ENCODE data around the gene PPIP5K2.

Gene PPIP5K2

DNA sequence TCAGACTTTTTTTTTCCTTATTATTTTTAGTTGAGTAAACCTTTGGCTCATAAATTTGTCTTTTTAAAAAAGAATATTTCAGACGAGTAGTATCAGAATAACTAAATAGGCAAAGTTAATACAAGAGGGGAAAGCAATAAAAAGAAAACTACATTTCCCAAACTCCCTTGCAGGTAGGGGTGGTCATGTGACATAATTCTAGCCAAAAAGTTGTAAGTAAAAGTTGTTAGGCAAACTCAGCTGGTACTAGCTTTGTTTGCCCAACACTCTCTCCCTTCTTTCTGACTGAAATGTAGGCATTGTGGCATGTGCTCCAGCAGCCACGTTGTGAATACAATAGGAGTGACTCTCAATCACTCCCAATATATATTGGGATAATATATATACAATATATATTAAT lies 21.1 kb upstream of the PPIP5K2 start:
- H3K27me3 ChIP-seq (ENCODE audit: control insufficient read depth in 1 of 2, insufficient read depth in 2 of 2, low read length in 2 of 2), result no peaks in the 10 kb centered on the region
- no peak overlapping the region for H3K9ac ChIP-seq (ENCODE audit: low read depth in 1 of 2, low read length in 2 of 2)
- no peak overlapping the region for H3K4me3 ChIP-seq (ENCODE audit: low read depth in 1 of 2, low read length in 2 of 2)
- H3K9me3 ChIP-seq (ENCODE audit: control insufficient read depth in 1 of 2, low read length in 2 of 2), result no peaks in the 10 kb centered on the region
- no peaks in the 10 kb centered on the region for H3K4me1 ChIP-seq (ENCODE audit: control insufficient read depth in 1 of 2, insufficient read depth in 2 of 2, low read length in 2 of 2)
- peaks cover 4 to 17% of the 10 kb centered on the region in 2 donors for H3K36me3 ChIP-seq (ENCODE audit: control insufficient read depth in 1 of 2, insufficient read depth in 2 of 2, low read length in 2 of 2)
- H3K27ac ChIP-seq (ENCODE audit: low read depth, low read length), result no peak overlapping the region

DNA sequence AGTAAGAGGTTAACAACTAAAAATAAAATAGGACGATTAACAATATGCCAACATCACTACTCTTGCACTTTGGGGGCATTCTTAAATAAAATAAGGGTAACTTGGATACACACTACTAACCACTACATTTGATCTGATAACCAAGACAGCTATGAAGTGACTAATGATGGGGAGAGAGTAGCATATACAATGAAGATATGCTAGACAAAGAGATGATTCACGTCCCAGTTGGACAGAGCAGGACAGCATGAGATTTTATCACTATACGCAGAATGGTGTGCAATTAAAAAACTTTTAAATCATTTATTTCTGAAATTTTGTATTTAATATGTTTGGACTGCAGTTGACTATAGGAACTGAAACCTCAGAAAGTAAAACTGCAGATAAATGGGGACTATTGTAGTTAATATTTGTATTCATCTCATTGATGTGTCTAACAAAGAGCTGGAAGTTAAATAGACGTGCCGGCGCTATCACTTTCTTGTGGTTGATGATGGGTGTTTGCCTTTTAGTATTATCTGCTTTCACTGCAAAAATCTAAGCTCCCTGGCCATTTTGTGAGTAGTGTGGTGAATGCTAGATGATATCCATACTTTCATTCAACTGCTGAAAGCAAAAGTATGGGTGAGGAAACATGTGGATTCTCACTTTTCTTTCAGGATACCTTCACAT lies 18.9 kb upstream of the PPIP5K2 start:
- no peaks in the 10 kb centered on the region for H3K9me3 ChIP-seq (ENCODE audit: control insufficient read depth in 1 of 2, low read length in 2 of 2)
- peaks cover 4 to 16% of the 10 kb centered on the region in 2 donors for H3K36me3 ChIP-seq (ENCODE audit: control insufficient read depth in 1 of 2, insufficient read depth in 2 of 2, low read length in 2 of 2)
- no peaks in the 10 kb centered on the region for H3K4me1 ChIP-seq (ENCODE audit: control insufficient read depth in 1 of 2, insufficient read depth in 2 of 2, low read length in 2 of 2)
- H3K4me3 ChIP-seq (ENCODE audit: low read depth in 1 of 2, low read length in 2 of 2), result no peak overlapping the region
- H3K27ac ChIP-seq (ENCODE audit: low read depth, low read length), result no peak overlapping the region
- H3K9ac ChIP-seq (ENCODE audit: low read depth in 1 of 2, low read length in 2 of 2), result no peak overlapping the region
- H3K27me3 ChIP-seq (ENCODE audit: control insufficient read depth in 1 of 2, insufficient read depth in 2 of 2, low read length in 2 of 2), result no peaks in the 10 kb centered on the region

DNA sequence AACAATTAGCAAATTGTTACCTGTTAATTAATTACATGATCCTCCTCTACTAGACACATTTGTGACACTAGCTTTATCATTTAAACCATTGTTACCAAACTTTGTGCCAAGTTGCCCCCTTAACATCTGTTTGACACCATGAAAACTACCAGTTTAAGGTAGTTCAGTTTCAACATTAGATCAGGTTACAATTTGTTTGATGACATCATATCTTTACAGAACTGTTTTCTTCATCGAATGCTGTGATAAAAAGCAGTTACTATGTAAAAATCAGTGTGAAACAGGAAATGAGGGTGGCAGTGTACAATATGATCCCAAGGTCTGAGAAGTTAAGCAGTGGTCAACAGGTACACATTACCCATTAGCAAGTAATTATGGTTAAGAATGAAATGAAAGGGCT lies 17.9 kb upstream of the PPIP5K2 start:
- Histone ChIP-seq H3K4me1 (ENCODE audit: control insufficient read depth in 1 of 2, insufficient read depth in 2 of 2, low read length in 2 of 2) (no peaks in the 10 kb centered on the region), H3K27ac (ENCODE audit: low read depth, low read length) (no peak overlapping the region), H3K4me3 (ENCODE audit: low read depth in 1 of 2, low read length in 2 of 2) (no peak overlapping the region), H3K9ac (ENCODE audit: low read depth in 1 of 2, low read length in 2 of 2) (no peak overlapping the region), H3K9me3 (ENCODE audit: control insufficient read depth in 1 of 2, low read length in 2 of 2) (no peaks in the 10 kb centered on the region), H3K27me3 (ENCODE audit: control insufficient read depth in 1 of 2, insufficient read depth in 2 of 2, low read length in 2 of 2) (no peaks in the 10 kb centered on the region), H3K36me3 (ENCODE audit: control insufficient read depth in 1 of 2, insufficient read depth in 2 of 2, low read length in 2 of 2) (peaks cover 0 to 13% of the 10 kb centered on the region in 2 donors)

DNA sequence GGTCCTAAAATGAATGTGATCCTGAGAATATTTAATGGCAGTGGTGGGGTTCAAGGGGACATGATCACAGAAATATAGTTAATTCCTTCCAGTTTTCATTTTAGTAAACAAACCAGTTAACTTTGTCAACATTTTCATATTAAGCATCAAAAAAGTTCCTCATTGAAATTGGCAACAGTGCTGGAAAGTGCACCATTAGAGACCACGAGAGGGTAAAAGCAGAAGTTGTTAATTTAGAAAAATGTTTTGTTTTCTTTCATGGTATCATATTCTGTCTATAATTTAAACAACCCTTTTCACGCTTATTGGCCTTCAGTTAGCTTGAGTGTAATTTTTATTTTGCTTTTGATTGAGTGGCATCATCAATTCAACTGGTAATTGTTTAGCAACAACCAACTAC lies 12.0 kb upstream of the PPIP5K2 start:
- Histone ChIP-seq H3K9me3 (ENCODE audit: control insufficient read depth in 1 of 2, low read length in 2 of 2) (no peaks in the 10 kb centered on the region), H3K36me3 (ENCODE audit: control insufficient read depth in 1 of 2, insufficient read depth in 2 of 2, low read length in 2 of 2) (peaks cover 0 to 5% of the 10 kb centered on the region in 2 donors), H3K27ac (ENCODE audit: low read depth, low read length) (no peak overlapping the region), H3K4me1 (ENCODE audit: control insufficient read depth in 1 of 2, insufficient read depth in 2 of 2, low read length in 2 of 2) (no peaks in the 10 kb centered on the region), H3K9ac (ENCODE audit: low read depth in 1 of 2, low read length in 2 of 2) (no peak overlapping the region), H3K4me3 (ENCODE audit: low read depth in 1 of 2, low read length in 2 of 2) (no peak overlapping the region), H3K27me3 (ENCODE audit: control insufficient read depth in 1 of 2, insufficient read depth in 2 of 2, low read length in 2 of 2) (no peaks in the 10 kb centered on the region)

DNA sequence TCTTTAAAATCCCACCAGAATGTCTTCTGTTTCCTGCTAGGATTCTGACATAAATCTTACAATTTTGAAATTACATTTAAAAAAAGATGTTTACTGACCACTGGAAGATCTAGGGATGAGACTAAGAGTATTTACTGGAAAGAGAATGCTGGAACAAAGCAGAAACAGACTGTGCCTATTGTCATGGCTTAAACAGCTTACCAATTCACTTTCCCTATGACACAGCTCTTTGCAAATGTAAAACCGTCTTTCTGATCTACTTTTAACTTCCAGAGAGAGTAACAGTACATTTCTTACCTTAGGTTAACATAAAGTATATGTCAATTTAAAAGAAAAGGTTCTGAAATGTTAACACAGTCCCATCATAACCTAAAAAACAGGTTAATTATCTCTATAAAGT lies 10.8 kb upstream of the PPIP5K2 start:
- H3K4me1 ChIP-seq (ENCODE audit: control insufficient read depth in 1 of 2, insufficient read depth in 2 of 2, low read length in 2 of 2), result no peaks in the 10 kb centered on the region
- no peaks in the 10 kb centered on the region for H3K36me3 ChIP-seq (ENCODE audit: control insufficient read depth in 1 of 2, insufficient read depth in 2 of 2, low read length in 2 of 2)
- no peak overlapping the region for H3K4me3 ChIP-seq (ENCODE audit: low read depth in 1 of 2, low read length in 2 of 2)
- no peak overlapping the region for H3K27ac ChIP-seq (ENCODE audit: low read depth, low read length)
- no peak overlapping the region for H3K9ac ChIP-seq (ENCODE audit: low read depth in 1 of 2, low read length in 2 of 2)
- H3K27me3 ChIP-seq (ENCODE audit: control insufficient read depth in 1 of 2, insufficient read depth in 2 of 2, low read length in 2 of 2), result no peaks in the 10 kb centered on the region
- no peaks in the 10 kb centered on the region for H3K9me3 ChIP-seq (ENCODE audit: control insufficient read depth in 1 of 2, low read length in 2 of 2)

DNA sequence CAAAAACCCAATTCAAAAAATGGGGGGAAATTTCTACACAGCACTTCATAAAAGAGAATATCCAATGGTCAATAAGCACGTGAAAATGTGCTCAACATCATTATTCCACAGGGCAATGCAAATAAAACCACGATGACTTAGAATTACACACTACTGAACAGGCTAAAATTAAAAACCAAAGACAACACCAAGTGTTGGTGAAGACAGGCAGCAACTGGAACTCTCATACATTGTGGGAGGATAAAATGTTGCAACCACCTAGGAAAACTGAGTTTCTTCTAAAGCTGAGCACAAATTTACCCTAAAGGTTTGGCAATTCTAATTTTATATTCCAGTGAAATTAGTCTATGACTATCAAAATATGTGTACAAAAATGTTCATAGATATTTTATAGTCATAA lies 9.7 kb upstream of the PPIP5K2 start:
- H3K9me3 ChIP-seq (ENCODE audit: control insufficient read depth in 1 of 2, low read length in 2 of 2), result no peaks in the 10 kb centered on the region
- no peaks in the 10 kb centered on the region for H3K36me3 ChIP-seq (ENCODE audit: control insufficient read depth in 1 of 2, insufficient read depth in 2 of 2, low read length in 2 of 2)

DNA sequence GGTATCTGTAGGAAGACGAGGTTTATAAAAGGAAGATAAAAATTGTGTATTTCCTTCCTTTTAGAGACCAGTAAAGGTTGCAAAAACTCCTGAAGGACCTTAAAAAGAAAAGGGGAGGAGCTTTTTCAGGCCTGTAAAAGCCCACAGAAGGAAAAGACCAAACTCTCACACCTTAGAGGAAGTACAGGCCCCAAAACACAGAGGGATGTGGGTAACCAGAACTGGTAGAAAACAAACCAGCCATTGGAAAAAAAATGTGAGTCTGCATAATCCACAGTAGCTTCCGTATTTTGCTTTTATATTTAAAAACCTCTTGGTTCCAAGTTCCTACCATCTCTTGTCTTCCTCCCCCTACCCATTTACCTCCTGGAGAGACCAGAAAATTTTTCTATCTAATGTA lies 8.6 kb upstream of the PPIP5K2 start:
- H3K9me3 ChIP-seq (ENCODE audit: control insufficient read depth in 1 of 2, low read length in 2 of 2), result no peaks in the 10 kb centered on the region
- no peaks in the 10 kb centered on the region for H3K27me3 ChIP-seq (ENCODE audit: control insufficient read depth in 1 of 2, insufficient read depth in 2 of 2, low read length in 2 of 2)
- no peak overlapping the region for H3K4me3 ChIP-seq (ENCODE audit: low read depth in 1 of 2, low read length in 2 of 2)
- no peaks in the 10 kb centered on the region for H3K4me1 ChIP-seq (ENCODE audit: control insufficient read depth in 1 of 2, insufficient read depth in 2 of 2, low read length in 2 of 2)
- H3K36me3 ChIP-seq (ENCODE audit: control insufficient read depth in 1 of 2, insufficient read depth in 2 of 2, low read length in 2 of 2), result no peaks in the 10 kb centered on the region
- no peak overlapping the region for H3K9ac ChIP-seq (ENCODE audit: low read depth in 1 of 2, low read length in 2 of 2)
- H3K27ac ChIP-seq (ENCODE audit: low read depth, low read length), result no peak overlapping the region

More for the DNA sequence above, 9.7 kb upstream of the PPIP5K2 start:
- no peak overlapping the region for H3K4me3 ChIP-seq (ENCODE audit: low read depth in 1 of 2, low read length in 2 of 2)
- H3K9ac ChIP-seq (ENCODE audit: low read depth in 1 of 2, low read length in 2 of 2), result no peak overlapping the region
- no peaks in the 10 kb centered on the region for H3K27me3 ChIP-seq (ENCODE audit: control insufficient read depth in 1 of 2, insufficient read depth in 2 of 2, low read length in 2 of 2)
- no peak overlapping the region for H3K27ac ChIP-seq (ENCODE audit: low read depth, low read length)
- no peaks in the 10 kb centered on the region for H3K4me1 ChIP-seq (ENCODE audit: control insufficient read depth in 1 of 2, insufficient read depth in 2 of 2, low read length in 2 of 2)

DNA sequence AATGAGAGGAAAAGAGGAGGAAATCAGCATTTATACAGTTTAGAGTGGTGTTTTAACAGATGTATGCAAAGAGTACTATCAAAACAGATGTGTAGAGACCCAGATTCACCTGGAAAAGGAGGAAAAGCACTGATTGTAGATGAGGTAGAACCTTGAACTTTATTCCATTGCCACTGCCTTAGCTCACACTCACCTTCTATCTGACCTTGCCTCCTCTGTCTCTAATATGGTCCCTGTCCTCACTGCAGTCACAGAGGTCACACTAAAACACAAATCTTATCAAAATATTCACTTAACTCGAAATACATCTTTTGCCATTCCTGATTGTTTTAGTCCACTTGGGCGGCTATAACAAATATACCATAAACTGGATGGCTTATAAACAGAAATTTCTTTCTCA lies 7.2 kb upstream of the PPIP5K2 start:
- Histone ChIP-seq H3K27ac (ENCODE audit: low read depth, low read length) (no peak overlapping the region), H3K9ac (ENCODE audit: low read depth in 1 of 2, low read length in 2 of 2) (no peak overlapping the region), H3K4me1 (ENCODE audit: control insufficient read depth in 1 of 2, insufficient read depth in 2 of 2, low read length in 2 of 2) (no peaks in the 10 kb centered on the region)

DNA sequence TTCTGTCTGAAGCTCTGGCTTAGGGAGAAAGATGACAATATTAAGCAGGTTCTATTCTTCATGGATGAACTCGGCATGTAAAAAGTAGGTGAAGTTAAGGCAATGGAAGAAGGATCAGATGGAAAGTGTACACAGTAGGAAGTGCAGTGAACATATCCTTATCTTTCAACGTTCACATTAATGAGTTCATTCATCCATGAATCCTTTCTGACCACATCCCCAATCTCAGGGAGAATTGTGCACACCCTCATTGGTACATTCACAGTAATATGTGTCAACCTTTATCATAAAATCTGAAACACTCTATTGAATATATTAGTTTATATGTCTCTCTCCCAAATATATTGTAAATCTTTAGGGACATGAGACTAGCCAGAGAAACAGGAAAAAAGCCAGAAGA lies 5.7 kb upstream of the PPIP5K2 start:
- Histone ChIP-seq H3K4me1 (ENCODE audit: control insufficient read depth in 1 of 2, insufficient read depth in 2 of 2, low read length in 2 of 2) (peaks cover 7 to 8% of the 10 kb centered on the region in 2 donors), H3K36me3 (ENCODE audit: control insufficient read depth in 1 of 2, insufficient read depth in 2 of 2, low read length in 2 of 2) (no peaks in the 10 kb centered on the region), H3K27me3 (ENCODE audit: control insufficient read depth in 1 of 2, insufficient read depth in 2 of 2, low read length in 2 of 2) (no peaks in the 10 kb centered on the region), H3K9me3 (ENCODE audit: control insufficient read depth in 1 of 2, low read length in 2 of 2) (no peaks in the 10 kb centered on the region), H3K27ac (ENCODE audit: low read depth, low read length) (no peak overlapping the region), H3K4me3 (ENCODE audit: low read depth in 1 of 2, low read length in 2 of 2) (no peak overlapping the region), H3K9ac (ENCODE audit: low read depth in 1 of 2, low read length in 2 of 2) (no peak overlapping the region)

More for the DNA sequence above, 7.2 kb upstream of the PPIP5K2 start:
- Histone ChIP-seq H3K4me3 (ENCODE audit: low read depth in 1 of 2, low read length in 2 of 2) (no peak overlapping the region), H3K36me3 (ENCODE audit: control insufficient read depth in 1 of 2, insufficient read depth in 2 of 2, low read length in 2 of 2) (no peaks in the 10 kb centered on the region), H3K27me3 (ENCODE audit: control insufficient read depth in 1 of 2, insufficient read depth in 2 of 2, low read length in 2 of 2) (no peaks in the 10 kb centered on the region), H3K9me3 (ENCODE audit: control insufficient read depth in 1 of 2, low read length in 2 of 2) (no peaks in the 10 kb centered on the region)

DNA sequence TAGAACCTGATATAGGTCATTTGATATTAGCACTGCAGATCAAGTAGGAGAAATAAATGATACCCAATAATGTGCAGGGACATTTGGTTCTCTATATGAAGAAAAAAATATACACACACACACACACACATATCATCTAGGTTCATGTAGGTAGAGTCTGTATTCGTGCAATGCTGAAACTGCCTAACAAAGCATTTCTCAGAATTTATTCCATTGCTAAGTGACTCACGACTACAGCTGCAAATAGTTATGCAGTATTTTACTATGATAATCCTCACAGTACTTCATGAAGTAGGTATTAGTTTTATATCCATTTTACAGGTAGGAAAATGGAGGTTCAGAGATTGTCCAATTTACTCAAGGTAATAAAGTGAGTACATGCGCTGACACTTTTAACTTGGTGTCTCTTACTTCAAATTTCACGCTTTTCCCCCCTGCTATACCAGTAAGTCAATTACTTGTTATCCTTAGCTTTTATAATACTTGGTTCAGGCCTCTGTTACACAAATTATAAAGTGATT lies 2.6 kb upstream of the PPIP5K2 start:
- no peaks in the 10 kb centered on the region for H3K9me3 ChIP-seq (ENCODE audit: control insufficient read depth in 1 of 2, low read length in 2 of 2)
- H3K27ac ChIP-seq (ENCODE audit: low read depth, low read length), result no peak overlapping the region
- peaks cover 13 to 23% of the 10 kb centered on the region in 2 donors for H3K4me1 ChIP-seq (ENCODE audit: control insufficient read depth in 1 of 2, insufficient read depth in 2 of 2, low read length in 2 of 2)
- H3K36me3 ChIP-seq (ENCODE audit: control insufficient read depth in 1 of 2, insufficient read depth in 2 of 2, low read length in 2 of 2), result no peaks in the 10 kb centered on the region
- H3K9ac ChIP-seq (ENCODE audit: low read depth in 1 of 2, low read length in 2 of 2), result no peak overlapping the region
- no peak overlapping the region for H3K4me3 ChIP-seq (ENCODE audit: low read depth in 1 of 2, low read length in 2 of 2)
- H3K27me3 ChIP-seq (ENCODE audit: control insufficient read depth in 1 of 2, insufficient read depth in 2 of 2, low read length in 2 of 2), result no peaks in the 10 kb centered on the region
